Sigmoid colon (tissue), 7 donors: ENCODE data around the gene AIG1. TPM values are rescaled to one million over a fixed set of nuclear protein-coding genes. Genes with fewer than 3 reads are reported as not detected.

Experiments used
- DNase-seq: peaks from one replicate; pipeline ENCODE4 v3.0.0-alpha.2; 2019
- H3K27ac ChIP-seq, 4 donors: fragments of 200-600 bp; sonication (generic); one replicate each; pipeline ENCODE4 v1.5.1; 2016 to 2019; ENCODE audit warnings: mild to moderate bottlenecking in 1 of 4
- H3K27me3 ChIP-seq, 3 donors: fragments of 200-600 bp; sonication (generic); one replicate each; pipeline ENCODE4 v1.5.1; 2019; ENCODE audit warnings: mild to moderate bottlenecking in 1 of 3
- H3K36me3 ChIP-seq, 4 donors: fragments of 200-600 bp; sonication (generic); one replicate each; pipeline ENCODE4 v1.5.1; 2016 to 2019
- H3K4me1 ChIP-seq, 4 donors: fragments of 200-600 bp; sonication (generic); one replicate each; pipeline ENCODE4 v1.5.1; 2017 to 2019
- H3K4me3 ChIP-seq, 4 donors: fragments of 200-600 bp; sonication (generic); one replicate each; pipeline ENCODE4 v1.5.1; 2017 to 2019; ENCODE audit warnings: mild to moderate bottlenecking in 2 of 4, moderate library complexity in 1 of 4
- H3K9me3 ChIP-seq, 4 donors: fragments of 200-600 bp in 3 of 4; sonication (generic) in 3 of 4; one replicate each; pipeline versions ENCODE4 v1.5.1 to v1.6.1; 2013 to 2019
- CTCF ChIP-seq, 4 experiments: fragments of 450-650 bp in 3 of 4; fragments of 200-600 bp in 1 of 4; IDR thresholded peaks; one replicate each; pipeline ENCODE4 v1.5.1; 2016 to 2019; ENCODE audit warnings: antibody characterized with exemption in 4 of 4, mild to moderate bottlenecking in 3 of 4, moderate library complexity in 2 of 4
- EP300 ChIP-seq, 4 donors: sonication (generic); formaldehyde crosslinking; IDR thresholded peaks; one replicate each; pipeline ENCODE4 v1.6.1; 2017; ENCODE audit warnings: antibody characterized with exemption in 4 of 4
- POLR2A ChIP-seq, 2 donors: fragments of 450-650 bp; IDR thresholded peaks; one replicate each; pipeline ENCODE4 v1.6.1; 2016; ENCODE audit warnings: antibody characterized with exemption in 2 of 2, mild to moderate bottlenecking in 2 of 2, moderate library complexity in 2 of 2
- POLR2AphosphoS5 ChIP-seq, 4 donors: sonication (generic); formaldehyde crosslinking; IDR thresholded peaks; one replicate each; pipeline ENCODE4 v1.6.1; 2017; ENCODE audit warnings: antibody characterized with exemption in 4 of 4
- WGBS, 2 donors: extraction: QIAGEN DNeasy Blood & Tissue Kit; methylation state at CpG; one replicate each; pipeline ENCODE4 v1.1.7; 2013; 5-methylcytosine and 5-hydroxymethylcytosine counted together
- intact Hi-C: fragments of 100-400 bp; cut with DNase I; formaldehyde crosslinking; loops from one replicate; pipeline ENCODE4 v1.15.1; 2023
- polyA plus RNA-seq, 3 donors: library from polyadenylated mRNA; stranded (reverse); fragments of 200-250 nt; gene quantifications; one replicate each; pipeline ENCODE4 v1.2.3, GENCODE V29; 2013
- total RNA-seq, 4 donors: library from RNA; depleted of rRNA; stranded (reverse); fragments of >200 nt; gene quantifications; one replicate each; pipeline ENCODE4 v1.1.0, GENCODE V29; 2016
- donor health status: healthy with polysubstance abuse.
- donor health status: Bipolar disorder and iron deficiency.
- donor health status: healthy.

AIG1 gene
- total and polyA plus RNA-seq, 7 donors, result 10.9 to 30.7 (median 20.6) TPM

- 45 to 68% methylated on average over 2 of the region's 2 CpGs for WGBS, 2 donors
- Histone ChIP-seq H3K4me1 (no peaks in the 10 kb centered on the region), H3K36me3 (no peaks in the 10 kb centered on the region), H3K9me3 (no peaks in the 10 kb centered on the region), H3K4me3 (no peak overlapping the region), H3K27ac (no peak overlapping the region), H3K27me3 (no peaks in the 10 kb centered on the region)
- intact Hi-C loops, result no loop called here
- no peak for DNase-seq
- TF ChIP-seq EP300 (IDR thresholded peaks at IDR 0.05), result no peak
- no peak for TF ChIP-seq POLR2AphosphoS5 (IDR thresholded peaks at IDR 0.05)
- TF ChIP-seq POLR2A (IDR thresholded peaks at IDR 0.05), result no peak
- TF ChIP-seq CTCF (IDR thresholded peaks at IDR 0.05), result no peak
These were observed 46.8 kb downstream of the AIG1 start for GRCh38 chr6:143107440-143107839.

DNA sequence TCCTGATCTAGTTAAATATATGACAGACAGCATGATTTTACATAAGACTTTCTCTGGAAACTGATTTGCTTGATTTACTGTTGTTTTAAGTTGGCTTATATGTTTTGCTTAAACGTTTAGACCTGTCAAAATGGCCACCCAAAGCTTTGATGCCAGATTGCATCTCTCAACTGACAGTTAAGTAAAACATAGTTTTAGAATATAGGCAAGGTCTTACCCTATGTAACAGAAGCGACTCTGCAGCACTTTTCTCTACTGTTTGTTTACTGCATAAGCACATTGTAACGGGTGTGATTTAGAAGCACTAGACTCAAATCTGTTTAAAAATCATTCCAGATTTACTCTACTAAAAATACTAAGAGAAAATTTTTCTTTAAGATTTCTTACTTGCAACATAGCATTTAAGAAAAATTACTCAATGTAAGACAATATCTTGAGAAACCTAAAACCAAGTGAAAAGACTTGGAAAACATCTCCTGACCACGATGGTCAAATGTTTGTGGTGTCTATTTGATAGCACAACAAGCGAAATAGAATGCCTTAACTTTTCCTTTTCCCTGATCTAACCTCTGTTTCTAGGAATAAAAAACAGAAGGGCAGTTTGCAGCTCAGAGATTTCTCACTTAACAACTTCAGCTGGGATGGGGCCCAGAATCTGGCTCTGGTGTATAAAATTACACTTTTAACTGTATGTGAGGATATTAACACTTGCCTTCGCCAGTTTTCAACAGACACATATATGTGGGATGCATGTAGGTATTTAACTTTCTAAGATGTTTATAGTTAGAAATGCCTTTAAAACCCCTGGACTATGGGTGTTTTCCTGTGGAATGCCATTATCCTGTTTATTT is 47.4 kb downstream of the AIG1 start:
- no peaks in the 10 kb centered on the region for H3K4me1 ChIP-seq
- H3K27ac ChIP-seq, result no peak overlapping the region
- DNase-seq, result no peak
- intact Hi-C loops, result no loop called here
- 76 to 80% methylated on average over 6 of the region's 6 CpGs for WGBS, 2 donors
- H3K36me3 ChIP-seq, result no peaks in the 10 kb centered on the region
- no peaks in the 10 kb centered on the region for H3K9me3 ChIP-seq
- TF ChIP-seq POLR2AphosphoS5 (IDR thresholded peaks at IDR 0.05) (no peak), EP300 (IDR thresholded peaks at IDR 0.05) (no peak), POLR2A (IDR thresholded peaks at IDR 0.05) (no peak), CTCF (IDR thresholded peaks at IDR 0.05) (no peak)
- H3K27me3 ChIP-seq, result no peaks in the 10 kb centered on the region
- no peak overlapping the region for H3K4me3 ChIP-seq

DNA sequence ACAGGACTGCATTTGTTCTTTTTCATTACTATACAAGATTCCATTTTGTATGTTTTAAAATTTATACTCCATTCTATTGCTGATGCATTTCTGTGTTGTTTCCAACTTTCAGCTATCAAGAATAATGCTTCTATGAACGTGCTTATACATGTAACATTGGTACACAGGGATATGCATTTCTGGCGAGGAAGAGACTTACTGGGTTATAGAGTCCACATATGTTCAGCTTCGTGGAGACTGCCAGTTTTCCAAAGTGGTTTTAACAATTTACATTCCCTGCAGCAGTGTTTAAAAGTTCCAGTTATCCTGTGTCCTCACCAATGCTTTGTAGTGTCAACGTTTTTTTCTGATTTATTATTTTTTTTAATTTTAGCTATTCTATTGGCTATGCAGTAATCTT is 48.5 kb downstream of the AIG1 start:
- Histone ChIP-seq H3K9me3 (no peaks in the 10 kb centered on the region), H3K4me3 (no peak overlapping the region), H3K27me3 (no peaks in the 10 kb centered on the region), H3K36me3 (no peaks in the 10 kb centered on the region), H3K27ac (no peak overlapping the region), H3K4me1 (no peaks in the 10 kb centered on the region)
- 84 to 85% methylated on average over 4 of the region's 4 CpGs for WGBS, 2 donors
- TF ChIP-seq POLR2A (IDR thresholded peaks at IDR 0.05), result no peak
- no peak for TF ChIP-seq CTCF (IDR thresholded peaks at IDR 0.05)
- TF ChIP-seq POLR2AphosphoS5 (IDR thresholded peaks at IDR 0.05), result no peak
- TF ChIP-seq EP300 (IDR thresholded peaks at IDR 0.05), result no peak
- DNase-seq, result no peak
- intact Hi-C loops, result no loop called here

GRCh38 chr6:143110572-143110971 is 49.9 kb downstream of the AIG1 start:
- Histone ChIP-seq H3K27ac (no peak overlapping the region), H3K4me1 (peaks cover 0 to 5% (median 0%) of the 10 kb centered on the region in 4 donors), H3K9me3 (no peaks in the 10 kb centered on the region), H3K4me3 (no peak overlapping the region), H3K27me3 (no peaks in the 10 kb centered on the region), H3K36me3 (no peaks in the 10 kb centered on the region)
- 84 to 88% methylated on average over 4 of the region's 4 CpGs for WGBS, 2 donors
- no peak for DNase-seq
- intact Hi-C loops, result no loop called here
- TF ChIP-seq EP300 (IDR thresholded peaks at IDR 0.05) (no peak), POLR2AphosphoS5 (IDR thresholded peaks at IDR 0.05) (no peak), CTCF (IDR thresholded peaks at IDR 0.05) (no peak), POLR2A (IDR thresholded peaks at IDR 0.05) (no peak)
